PC-9 (cell line): Measurements from ENCODE around the gene SEMA6A. TPM values are rescaled to one million over a fixed set of nuclear protein-coding genes. Genes with fewer than 3 reads are reported as not detected.

Experiments used
- BruUV-seq: library from RNA; stranded (reverse); fragments of 400-500 nt; replicated peaks from 2 replicates; lab custom pipeline; 2021; lab: Mats Ljungman, UMichigan
- CTCF ChIA-PET: fragments of 300-600 bp; sonication (Branson Sonifier 250); formaldehyde crosslinking; loops from one replicate; lab custom pipeline; 2022; ENCODE audit warnings: antibody characterized with exemption; lab: Charles Lee
- POLR2A ChIA-PET: fragments of 300-600 bp; sonication (Branson Sonifier 250); formaldehyde crosslinking; loops from one replicate; lab custom pipeline; 2022; ENCODE audit warnings: antibody characterized with exemption; ENCODE audit not compliant: unreplicated experiment; lab: Charles Lee
- DNase-seq, 2 experiments: peaks; one replicate each; pipeline versions ENCODE4 v3.0.0 to v3.0.0-alpha.2; 2015 to 2022; ENCODE audit warnings: mixed read lengths in 1 of 2
- H2AFZ ChIP-seq: fragments of 200-600 bp; sonication (generic); 2 replicates; pipeline ENCODE4 v1.8.1; 2017; ENCODE audit warnings: antibody characterized with exemption
- H3F3A ChIP-seq: fragments of 200-600 bp; sonication (generic); 2 replicates; pipeline ENCODE4 v1.8.1; 2017; ENCODE audit warnings: antibody characterized with exemption, mild to moderate bottlenecking, low read depth; ENCODE audit not compliant: insufficient read depth
- H3K27ac ChIP-seq: fragments of 200-600 bp; sonication (generic); 2 replicates; pipeline ENCODE4 v1.6.1; 2016; ENCODE audit warnings: mixed run types
- H3K27me3 ChIP-seq: fragments of 200-600 bp; sonication (generic); 2 replicates; pipeline ENCODE4 v1.6.1; 2016; ENCODE audit warnings: low read depth, mixed run types; ENCODE audit not compliant: insufficient read depth
- H3K36me3 ChIP-seq: fragments of 200-600 bp; sonication (generic); 2 replicates; pipeline ENCODE4 v1.6.1; 2016; ENCODE audit warnings: low read depth, mixed run types
- H3K4me1 ChIP-seq: fragments of 200-600 bp; sonication (generic); replicated peaks from 2 replicates; pipeline ENCODE4 v1.6.1; 2016; ENCODE audit warnings: mixed run types; ENCODE audit not compliant: insufficient read depth
- H3K4me2 ChIP-seq: fragments of 200-600 bp; sonication (generic); 2 replicates; pipeline ENCODE4 v1.6.1; 2017; ENCODE audit warnings: mixed run types
- H3K4me3 ChIP-seq: fragments of 200-600 bp; sonication (generic); 2 replicates; pipeline ENCODE4 v1.6.1; 2016; ENCODE audit warnings: mixed run types
- H3K79me2 ChIP-seq: fragments of 200-600 bp; sonication (generic); 2 replicates; pipeline ENCODE4 v1.6.1; 2017; ENCODE audit warnings: low read depth, mixed run types
- H3K9me2 ChIP-seq: fragments of 200-600 bp; sonication (generic); 2 replicates; pipeline ENCODE4 v1.8.1; 2017; ENCODE audit warnings: mild to moderate bottlenecking; ENCODE audit not compliant: insufficient read depth
- H3K9me3 ChIP-seq: fragments of 200-600 bp; sonication (generic); 2 replicates; pipeline ENCODE4 v1.8.1; 2016; ENCODE audit warnings: low read depth; ENCODE audit not compliant: insufficient read depth
- H4K20me1 ChIP-seq: fragments of 200-600 bp; sonication (generic); 2 replicates; pipeline ENCODE4 v1.8.1; 2017; ENCODE audit not compliant: insufficient read depth
- CTCF ChIP-seq: fragments of 200-600 bp; sonication (generic); conservative IDR thresholded peaks from 2 replicates; pipeline ENCODE4 v1.6.1; 2017; ENCODE audit warnings: mixed run types, antibody characterized with exemption, mild to moderate bottlenecking, moderate library complexity
- EZH2 ChIP-seq: fragments of 200-600 bp; sonication (generic); IDR thresholded peaks from 2 replicates; pipeline ENCODE4 v1.8.0; 2017; ENCODE audit warnings: antibody characterized with exemption, low read depth
- intact Hi-C: fragments of 100-400 bp; cut with micrococcal nuclease; formaldehyde crosslinking; loops from one replicate; pipeline ENCODE4 v1.10.0; 2022; ENCODE audit not compliant: unreplicated experiment
- total RNA-seq: library from RNA; stranded (reverse); gene quantifications from 2 replicates; pipeline ENCODE4 v1.2.3, GENCODE V29; 2021

The SEMA6A gene
- total RNA-seq, 1 experiment from 2014 or later: not detected

GRCh38 chr5:116469631-116470030, 105.0 kb downstream of the SEMA6A start:
- no peak for DNase-seq
- TF ChIP-seq EZH2 (no peak), CTCF (no peak)
- Histone ChIP-seq H2AFZ (no peak overlapping the region), H3K27me3 (peaks cover 13% of the 10 kb centered on the region; the same call in 1 of the 2 replicates), H3K36me3 (no peaks in the 10 kb centered on the region), H3K27ac (no peak overlapping the region), H3K4me1 (no peaks in the 10 kb centered on the region), H3K79me2 (no peaks in the 10 kb centered on the region), H3K9me2 (no peaks in the 10 kb centered on the region), H3K9me3 (no peaks in the 10 kb centered on the region), H3F3A (no peaks in the 10 kb centered on the region), H3K4me2 (no peak overlapping the region), H4K20me1 (no peaks in the 10 kb centered on the region), H3K4me3 (no peak overlapping the region)
- POLR2A ChIA-PET: no interaction called here
- BruUV-seq: no TSS peak
- intact Hi-C loops: no loop called here
- CTCF ChIA-PET: no interaction called here

- no peak overlapping the region for H3K27ac ChIP-seq
- H3K9me3 ChIP-seq: no peaks in the 10 kb centered on the region
- no peaks in the 10 kb centered on the region for H3K4me1 ChIP-seq
- intact Hi-C loops: no loop called here
- peaks cover 16% of the 10 kb centered on the region; the same call in 1 of the 2 replicates for H3K27me3 ChIP-seq
- H3K4me2 ChIP-seq: no peak overlapping the region
- CTCF ChIA-PET: no interaction called here
- no TSS peak for BruUV-seq
- H3F3A ChIP-seq: no peaks in the 10 kb centered on the region
- no peak overlapping the region for H3K4me3 ChIP-seq
- H3K9me2 ChIP-seq: no peaks in the 10 kb centered on the region
- no peak overlapping the region for H2AFZ ChIP-seq
- DNase-seq: no peak
- H3K79me2 ChIP-seq: no peaks in the 10 kb centered on the region
- POLR2A ChIA-PET: no interaction called here
- H4K20me1 ChIP-seq: no peaks in the 10 kb centered on the region
- no peaks in the 10 kb centered on the region for H3K36me3 ChIP-seq
- TF ChIP-seq CTCF (no peak), EZH2 (no peak)
Measured at GRCh38 chr5:116468583-116468982, 106.0 kb downstream of the SEMA6A start.

- Histone ChIP-seq H4K20me1 (no peaks in the 10 kb centered on the region), H3K9me2 (no peaks in the 10 kb centered on the region), H3F3A (no peaks in the 10 kb centered on the region), H3K4me2 (no peak overlapping the region), H3K4me1 (no peaks in the 10 kb centered on the region), H2AFZ (no peak overlapping the region), H3K27ac (no peak overlapping the region), H3K4me3 (no peak overlapping the region), H3K27me3 (peaks cover 16% of the 10 kb centered on the region; the same call in 1 of the 2 replicates), H3K36me3 (no peaks in the 10 kb centered on the region), H3K79me2 (no peaks in the 10 kb centered on the region), H3K9me3 (no peaks in the 10 kb centered on the region)
- CTCF ChIA-PET: no interaction called here
- TF ChIP-seq CTCF (no peak), EZH2 (no peak)
- no peak for DNase-seq
- BruUV-seq: no TSS peak
- intact Hi-C loops: no loop called here
- POLR2A ChIA-PET: no interaction called here
Measured at GRCh38 chr5:116467465-116467843, 107.2 kb downstream of the SEMA6A start.
